HepG2 (cell line): ENCODE results near the gene IQCN. TPM values are rescaled to one million over a fixed set of nuclear protein-coding genes. Genes with fewer than 3 reads are reported as not detected.

Source experiments
- ARNTL ChIP-seq: sonication (generic); formaldehyde crosslinking; IDR thresholded peaks from 2 replicates; pipeline ENCODE4 v1.4.0; 2020; ENCODE audit warnings: mild to moderate bottlenecking, missing genetic modification reagents
- ATF6 ChIP-seq: sonication (generic); formaldehyde crosslinking; conservative IDR thresholded peaks from 2 replicates; pipeline ENCODE4 v1.4.0; 2020; ENCODE audit warnings: missing genetic modification reagents
- EED ChIP-seq: sonication (generic); formaldehyde crosslinking; IDR thresholded peaks from 2 replicates; pipeline ENCODE4 v1.5.0; 2020; ENCODE audit warnings: mild to moderate bottlenecking, missing genetic modification reagents
- ELK4 ChIP-seq: sonication (generic); formaldehyde crosslinking; IDR thresholded peaks from 2 replicates; pipeline ENCODE4 v1.9.0; 2021; ENCODE audit warnings: missing genetic modification reagents, borderline replicate concordance
- ETV5 ChIP-seq: IDR thresholded peaks from 2 replicates; pipeline ENCODE4 v1.6.1; 2018; ENCODE audit warnings: missing biosample characterization, missing genetic modification reagents, inconsistent platforms, borderline replicate concordance
- HIVEP1 ChIP-seq: sonication (generic); formaldehyde crosslinking; IDR thresholded peaks from 2 replicates; pipeline ENCODE4 v1.4.0; 2020; ENCODE audit warnings: mild to moderate bottlenecking, missing genetic modification reagents
- JUN ChIP-seq: sonication (generic); formaldehyde crosslinking; IDR thresholded peaks from 2 replicates; pipeline ENCODE4 v1.4.0; 2020; ENCODE audit warnings: mild to moderate bottlenecking, missing genetic modification reagents
- MIER3 ChIP-seq: IDR thresholded peaks from 2 replicates; pipeline ENCODE4 v1.6.1; 2016; ENCODE audit warnings: missing compliant biosample characterization, borderline replicate concordance
- MLLT10 ChIP-seq: sonication (generic); formaldehyde crosslinking; IDR thresholded peaks from 2 replicates; pipeline ENCODE4 v1.4.0; 2020; ENCODE audit warnings: missing genetic modification reagents
- ONECUT2 ChIP-seq: sonication (generic); formaldehyde crosslinking; IDR thresholded peaks from 2 replicates; pipeline ENCODE4 v1.4.0; 2020; ENCODE audit warnings: missing genetic modification reagents
- PITX1 ChIP-seq: sonication (generic); formaldehyde crosslinking; IDR thresholded peaks from 2 replicates; pipeline ENCODE4 v1.5.1; 2020; ENCODE audit warnings: mild to moderate bottlenecking, missing genetic modification reagents
- SNAPC2 ChIP-seq: sonication (generic); formaldehyde crosslinking; IDR thresholded peaks from 2 replicates; pipeline ENCODE4 v1.8.1; 2022; ENCODE audit warnings: mild to moderate bottlenecking, missing genetic modification reagents
- TFDP2 ChIP-seq: sonication (generic); formaldehyde crosslinking; IDR thresholded peaks from 2 replicates; pipeline ENCODE4 v1.4.0; 2020; ENCODE audit warnings: missing genetic modification reagents
- TFE3 ChIP-seq: IDR thresholded peaks from 2 replicates; pipeline ENCODE4 v1.6.1; 2016
- WIZ ChIP-seq: sonication (generic); formaldehyde crosslinking; IDR thresholded peaks from 2 replicates; pipeline ENCODE4 v1.5.1; 2020; ENCODE audit warnings: mild to moderate bottlenecking, missing genetic modification reagents
- ZBTB25 ChIP-seq: IDR thresholded peaks from 2 replicates; pipeline ENCODE4 v1.6.1; 2018; ENCODE audit warnings: missing genetic modification reagents
- ZBTB26 ChIP-seq: IDR thresholded peaks from 2 replicates; pipeline ENCODE4 v1.6.1; 2016; ENCODE audit warnings: missing compliant biosample characterization, missing genetic modification reagents, borderline replicate concordance
- ZNF589 ChIP-seq: sonication (generic); formaldehyde crosslinking; conservative IDR thresholded peaks from 2 replicates; pipeline ENCODE4 v1.8.0; 2022; ENCODE audit warnings: mild to moderate bottlenecking, moderate library complexity, missing genetic modification reagents
- ZNF790 ChIP-seq: sonication (generic); formaldehyde crosslinking; IDR thresholded peaks from 2 replicates; pipeline ENCODE4 v1.8.0; 2022; ENCODE audit warnings: missing genetic modification reagents, mild to moderate bottlenecking, borderline replicate concordance
- polyA plus RNA-seq, 8 experiments: library from polyadenylated mRNA; depleted of rRNA in 3 of 8; stranded (reverse) in 7 of 8; unstranded in 1 of 8; fragments of >200 nt; fragmentation: Illumina TruSeq in 4 of 8; extraction: Trizol in 4 of 8; gene quantifications; 2 replicates each; pipeline versions ENCODE4 v1.2.1 to v1.2.3, GENCODE V29; 2011 to 2016; ENCODE audit warnings: low read depth in 4 of 8, missing spikeins in 1 of 8, mixed read lengths in 1 of 8; ENCODE audit not compliant: insufficient read depth in 1 of 8
- total RNA-seq, 5 experiments: library from RNA; depleted of rRNA; stranded (reverse); fragments of >200 nt; fragmentation: Illumina TruSeq; extraction: Trizol; gene quantifications; 2 replicates each; pipeline ENCODE4 v1.2.3, GENCODE V29; 2016; ENCODE audit warnings: low read depth in 1 of 5

IQCN gene
- total and polyA plus RNA-seq, 2 of the 13 experiments (the other 11 are each of a cell fraction or from before 2014, with no cell fraction given) = 0.04 to 0.18 TPM

GRCh38 chr19:18319591-18320135 lies 45.4 kb upstream of the IQCN start (continued):
- TF ChIP-seq ZNF790 (CRISPR knock-in tag) (no peak), ETV5 (CRISPR knock-in tag) (peak; percentile 77; the same call in 1 of the 2 replicates), JUN (CRISPR knock-in tag) (peak; percentile 61; the same call in 1 of the 2 replicates), MIER3 (CRISPR knock-in tag) (peak; percentile 75), MLLT10 (CRISPR knock-in tag) (no peak), ELK4 (CRISPR knock-in tag) (no peak), WIZ (CRISPR knock-in tag) (no peak), ZNF589 (no peak), ATF6 (CRISPR knock-in tag) (no peak), HIVEP1 (peak; percentile 47; the same call in 1 of the 2 replicates), SNAPC2 (peak; percentile 62; the same call in 1 of the 2 replicates), TFE3 (CRISPR knock-in tag) (peak; percentile 95), ONECUT2 (CRISPR knock-in tag) (no peak), TFDP2 (CRISPR knock-in tag) (peak; percentile 36; the same call in 1 of the 2 replicates), PITX1 (CRISPR knock-in tag) (peak; percentile 68; the same call in 1 of the 2 replicates), ZBTB26 (CRISPR knock-in tag) (peak; percentile 41; the same call in 1 of the 2 replicates), ZBTB25 (CRISPR knock-in tag) (peak; percentile 87), ARNTL (CRISPR knock-in tag) (peak; percentile 98), EED (no peak)
